ENCODE measurements around the gene MRAS.
"Not testable (repeated sequence)": the region's sequence is repeated elsewhere in the genome, so short reads cannot be mapped to it uniquely, and the experiment has no call there.

Gene MRAS

GRCh38 chr3:138367326-138367850 lies 19.0 kb downstream of the MRAS start:
- DNase-seq (ENCODE audit: low read depth in 3 of 3): no peak

DNA sequence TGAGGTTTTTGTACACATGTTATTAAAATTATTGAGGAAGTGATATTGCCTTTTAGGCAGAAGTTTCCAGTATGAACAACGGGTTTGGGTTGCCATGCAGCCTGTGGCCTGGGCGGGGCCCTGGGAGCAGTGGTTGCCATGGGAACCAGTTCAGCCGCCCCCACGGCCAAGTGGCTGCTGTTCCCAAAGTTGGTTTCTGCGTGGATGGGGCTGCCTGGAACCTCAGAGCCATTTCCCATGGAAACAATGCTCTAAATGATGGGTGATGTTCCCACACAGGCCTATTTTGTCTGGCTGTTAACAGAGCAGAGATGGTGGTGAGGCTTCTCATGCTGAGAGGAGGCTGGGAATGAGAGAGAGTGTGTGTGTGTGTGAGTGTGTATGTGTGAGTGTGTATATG lies 19.5 kb downstream of the MRAS start:
- no peak for DNase-seq (ENCODE audit: low read depth in 3 of 3)

DNA sequence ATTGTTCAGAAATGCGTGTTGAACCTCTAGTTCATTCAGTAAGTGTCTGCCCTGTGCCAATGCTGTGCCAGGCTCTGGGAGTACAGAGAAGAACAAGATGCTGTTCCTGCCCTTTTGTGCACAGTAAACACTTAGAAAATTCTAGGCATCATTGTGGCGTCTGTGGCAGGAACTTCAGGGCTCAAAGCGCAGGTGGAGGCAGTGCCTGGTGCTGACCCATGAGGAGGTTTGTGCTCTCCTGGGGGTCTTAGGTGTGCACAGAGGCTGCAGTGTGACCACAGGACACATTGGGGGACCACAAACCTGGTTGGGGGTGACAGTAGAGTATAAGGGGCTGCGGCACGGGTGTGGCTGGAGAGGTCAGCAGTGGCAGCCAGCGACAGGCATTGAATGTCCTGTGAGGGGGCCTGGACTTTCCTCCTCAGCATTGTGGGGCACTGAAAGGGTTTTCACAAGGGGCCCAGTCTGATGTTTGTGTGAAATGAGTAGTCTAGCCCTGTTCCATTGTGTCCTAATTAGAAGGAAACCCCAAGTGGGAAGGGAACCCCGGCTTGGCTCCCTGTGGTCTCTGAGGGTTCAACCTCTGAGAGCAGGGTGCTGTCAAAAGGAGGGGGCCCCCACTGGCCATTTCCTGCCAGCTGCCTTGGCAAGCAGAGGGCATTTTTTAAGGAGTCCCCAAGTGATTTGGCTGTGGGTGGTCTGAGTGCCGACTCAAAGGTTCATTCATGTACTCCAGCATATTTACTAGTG lies 20.9 kb downstream of the MRAS start:
- DNase-seq (ENCODE audit: low read depth in 3 of 3): no peak

DNA sequence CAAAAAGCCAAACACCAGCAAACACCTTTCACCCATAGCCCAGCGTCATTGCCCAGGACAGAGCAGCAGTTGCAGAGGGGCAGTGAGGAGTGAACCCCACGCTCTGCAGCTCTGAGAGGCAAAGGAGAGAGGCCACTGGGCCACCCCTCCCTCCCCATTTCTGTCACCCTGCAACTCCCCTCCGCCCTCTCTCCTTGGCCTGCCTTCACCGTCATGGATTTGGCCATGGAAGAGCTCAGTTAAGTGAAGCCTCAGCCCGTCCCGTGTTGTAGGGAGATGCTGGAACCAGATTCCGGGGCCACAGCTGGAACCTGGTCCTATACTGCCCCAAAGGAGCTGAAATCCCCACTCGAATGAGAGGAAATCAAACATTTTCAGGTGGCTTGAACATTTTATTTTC lies 21.9 kb downstream of the MRAS start:
- DNase-seq (ENCODE audit: low read depth in 3 of 3): no peak

- DNase-seq (ENCODE audit: low read depth in 3 of 3): no peak
These were observed 22.9 kb downstream of the MRAS start for GRCh38 chr3:138371070-138371965.

DNA sequence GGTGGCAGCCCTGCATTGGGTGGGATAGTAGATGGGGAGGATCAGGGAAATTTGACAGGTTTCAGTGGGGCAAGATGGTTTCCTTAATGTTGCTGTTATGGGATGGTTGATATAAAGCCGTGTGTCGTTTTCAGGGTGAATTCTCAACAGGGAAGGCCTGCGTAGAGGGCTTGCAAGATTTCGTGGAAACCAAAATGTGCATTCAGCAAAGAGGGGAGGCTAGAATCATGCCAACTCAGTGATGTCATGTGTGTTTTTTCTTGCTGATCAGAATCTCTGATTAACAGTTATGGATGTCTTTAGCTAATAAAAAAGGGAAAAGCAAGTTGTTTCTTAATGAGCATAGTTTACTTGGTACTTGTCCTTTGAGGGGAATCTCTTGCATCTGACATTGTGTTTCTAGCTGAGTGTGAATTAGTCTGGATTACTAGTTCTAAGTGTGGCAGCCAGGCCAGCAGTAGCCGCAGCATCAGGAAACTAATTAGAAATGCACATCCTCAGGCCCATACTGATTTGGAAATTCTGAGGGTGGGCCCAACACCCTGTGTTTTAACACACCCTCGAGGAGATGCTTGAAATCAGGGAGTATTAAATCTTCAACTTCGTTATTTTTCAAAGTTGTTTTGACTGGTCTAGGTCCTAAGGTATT lies 24.8 kb downstream of the MRAS start:
- no peak for DNase-seq (ENCODE audit: low read depth in 3 of 3)

GRCh38 chr3:138373736-138374094 lies 25.3 kb downstream of the MRAS start:
- no peak for DNase-seq (ENCODE audit: low read depth in 3 of 3)

GRCh38 chr3:138374573-138375134 lies 26.3 kb downstream of the MRAS start:
- DNase-seq (ENCODE audit: low read depth in 3 of 3): no peak

GRCh38 chr3:138375447-138375846 lies 27.1 kb downstream of the MRAS start:
- no peak for DNase-seq (ENCODE audit: low read depth in 3 of 3)

- DNase-seq (ENCODE audit: low read depth in 3 of 3): no peak
These were observed 28.3 kb downstream of the MRAS start for GRCh38 chr3:138376663-138377062.

GRCh38 chr3:138377212-138377611 lies 28.8 kb downstream of the MRAS start:
- not testable (repeated sequence) for DNase-seq (ENCODE audit: low read depth in 3 of 3)

DNA sequence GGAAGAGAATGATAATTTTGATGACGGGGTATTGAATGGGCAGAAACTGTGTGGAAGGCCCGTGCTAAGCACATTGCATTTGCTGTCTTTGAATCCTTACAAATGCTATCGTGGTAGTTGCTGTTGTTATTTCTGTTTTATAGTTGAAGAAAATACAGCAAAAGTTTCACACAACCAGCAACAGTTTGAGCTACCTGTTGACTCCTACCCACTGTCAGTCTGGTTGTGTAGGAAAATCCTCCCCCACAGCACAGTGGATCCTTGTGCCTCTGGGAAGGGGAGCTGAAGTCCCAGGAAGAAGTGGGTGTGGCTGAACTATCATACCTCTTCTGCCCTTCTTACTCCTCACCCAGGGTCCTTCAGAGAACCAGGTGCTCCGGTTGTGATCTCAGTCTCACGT lies 29.4 kb downstream of the MRAS start:
- DNase-seq (ENCODE audit: low read depth in 3 of 3): no peak

DNA sequence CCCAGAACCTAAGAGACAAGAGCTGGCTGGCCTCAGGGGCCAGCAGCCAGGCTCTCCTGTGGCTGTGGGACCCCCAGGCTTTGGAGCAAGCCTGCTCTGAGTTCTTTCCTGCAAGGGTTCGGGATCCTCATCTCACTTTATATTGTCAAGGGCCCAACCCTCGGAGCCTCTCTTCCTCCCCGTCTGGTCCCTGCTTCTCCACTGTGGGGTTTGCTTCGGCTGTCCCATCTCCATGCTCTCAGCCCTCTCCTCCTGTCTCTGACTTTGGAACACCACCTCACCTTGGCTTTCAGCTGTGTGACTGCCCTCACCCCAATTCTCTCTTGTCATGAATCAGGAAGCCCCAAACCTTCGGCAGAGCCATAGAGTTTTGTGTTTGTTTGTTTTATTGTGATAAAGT lies 30.0 kb downstream of the MRAS start:
- DNase-seq (ENCODE audit: low read depth in 3 of 3): no peak

DNA sequence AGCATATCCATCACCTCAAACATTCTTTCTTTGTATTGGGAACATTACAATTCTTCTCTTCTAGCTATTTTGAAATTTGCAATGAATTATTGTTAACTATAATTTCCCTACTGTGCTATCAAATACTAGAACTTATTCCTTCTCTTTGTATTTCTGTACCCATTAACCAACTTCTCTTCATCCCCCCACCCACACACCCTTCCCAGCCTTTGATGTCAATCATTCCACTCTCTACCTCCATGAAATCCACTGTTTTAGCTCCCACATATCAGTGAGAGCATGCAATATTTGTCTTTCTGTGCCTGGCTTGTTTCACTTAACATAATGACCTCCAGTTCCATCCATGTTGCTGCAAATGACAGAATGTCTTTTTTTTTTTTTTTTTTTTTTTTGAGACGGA lies 30.6 kb downstream of the MRAS start:
- DNase-seq (ENCODE audit: low read depth in 3 of 3): no peak

DNA sequence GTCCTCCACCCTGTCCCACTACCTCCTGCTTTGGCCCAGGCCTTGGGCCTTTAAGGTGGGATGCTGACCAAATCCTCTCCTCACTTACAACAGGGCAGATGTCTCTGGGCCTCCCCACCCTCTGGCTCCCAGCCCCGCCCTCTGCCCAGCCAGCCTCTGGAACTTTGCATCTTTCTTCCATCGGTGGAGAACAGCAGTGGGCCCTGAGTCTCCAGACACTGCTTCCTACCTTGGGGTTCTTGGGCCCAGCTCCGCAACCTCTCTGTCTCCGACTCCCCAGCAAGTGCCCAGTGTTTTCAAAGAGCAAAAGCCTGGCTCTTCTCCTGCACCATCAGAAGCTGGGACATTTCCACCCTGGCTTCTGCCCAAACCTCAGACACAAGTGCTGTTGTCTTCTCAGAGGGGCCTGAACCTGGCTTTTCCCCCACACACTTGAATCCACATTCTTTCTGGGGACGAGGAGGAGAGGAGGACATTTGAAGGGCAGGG lies 33.1 kb downstream of the MRAS start:
- DNase-seq (ENCODE audit: low read depth in 3 of 3): no peak

- no peak for DNase-seq (ENCODE audit: low read depth in 3 of 3)
These were observed 33.8 kb downstream of the MRAS start for GRCh38 chr3:138381950-138382715.

DNA sequence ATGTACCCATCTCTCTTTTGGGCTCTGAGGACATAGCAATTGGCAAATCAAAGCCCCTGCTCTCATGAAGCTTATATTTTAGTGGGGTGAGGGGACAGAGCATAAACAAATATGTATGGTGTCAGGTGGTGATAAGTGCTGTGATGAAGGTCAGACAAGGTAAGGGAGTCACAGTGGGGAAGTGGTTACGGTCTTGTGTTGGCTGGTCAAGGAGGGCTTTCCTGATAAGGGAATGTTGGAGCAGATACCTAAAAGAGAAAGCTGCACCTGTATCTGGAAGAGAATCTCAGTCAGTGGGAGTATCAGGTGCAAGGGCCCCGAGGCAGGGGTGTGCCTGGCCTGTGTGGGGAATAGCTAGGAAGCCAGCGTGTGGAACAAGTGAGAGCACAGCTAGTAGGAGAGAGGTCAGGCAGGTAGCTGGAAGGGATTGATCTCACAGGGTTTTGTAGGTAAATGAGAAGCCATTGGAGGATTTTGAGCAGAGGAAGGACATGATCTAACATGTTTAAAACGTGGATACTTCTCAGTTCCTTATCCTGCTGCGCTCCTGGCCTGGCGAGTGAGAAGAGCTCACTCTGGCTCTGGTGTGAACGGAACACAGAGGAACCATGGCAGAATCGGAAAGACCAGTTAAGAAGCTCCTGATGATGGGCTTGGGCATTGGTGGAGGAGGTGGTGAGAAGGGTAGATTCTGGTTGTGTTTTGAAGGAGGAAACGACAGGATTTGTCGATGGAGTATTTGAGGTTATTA lies 35.5 kb downstream of the MRAS start:
- no peak for DNase-seq (ENCODE audit: low read depth in 3 of 3)

- DNase-seq (ENCODE audit: low read depth in 3 of 3): no peak
These were observed 36.2 kb downstream of the MRAS start for GRCh38 chr3:138384531-138384930.

GRCh38 chr3:138384976-138385375 lies 36.6 kb downstream of the MRAS start:
- no peak for DNase-seq (ENCODE audit: low read depth in 3 of 3)

DNA sequence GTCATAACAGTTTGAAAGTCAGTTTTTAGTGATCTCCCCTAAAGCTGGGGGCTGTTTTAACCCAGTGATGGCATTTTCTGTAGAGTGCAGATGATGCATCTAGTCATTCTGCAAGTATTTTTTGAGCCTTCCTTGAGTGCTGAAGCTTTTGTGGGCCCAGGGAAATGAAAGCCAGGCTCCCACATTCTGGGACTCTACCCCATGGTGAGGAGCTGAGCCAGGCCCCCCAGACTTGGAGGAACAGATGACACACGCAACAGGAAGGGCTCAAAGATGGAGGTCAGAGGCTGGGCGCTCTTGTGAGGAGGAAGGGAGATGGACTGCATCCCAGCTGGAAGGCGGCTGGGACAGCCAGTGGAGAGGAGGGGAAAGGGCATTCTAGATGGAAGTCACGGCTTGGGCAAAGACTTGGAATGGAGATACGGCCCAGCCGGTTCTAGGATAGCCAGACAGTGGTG lies 40.8 kb downstream of the MRAS start:
- DNase-seq (ENCODE audit: low read depth in 3 of 3): no peak
